Liver (tissue), 9 donors: ENCODE data around the gene OR4E2. TPM values are rescaled to one million over a fixed set of nuclear protein-coding genes. Genes with fewer than 3 reads are reported as not detected.

Experiments
- DNase-seq: peaks from one replicate; pipeline ENCODE4 v3.0.0-alpha.2; 2017; ENCODE audit warnings: low spot score
- H3K27ac ChIP-seq, 2 donors: one replicate each; pipeline ENCODE4 v1.7.0; 2013; ENCODE audit warnings: inconsistent platforms in 2 of 2, low read length in 2 of 2, control low read depth in 1 of 2, low read depth in 1 of 2, mild to moderate bottlenecking in 1 of 2
- H3K27me3 ChIP-seq, 4 donors: one replicate each; pipeline versions ENCODE4 v1.6.1 to v1.7.0; 2013; ENCODE audit warnings: low read length in 3 of 4, inconsistent platforms in 1 of 4, mild to moderate bottlenecking in 1 of 4, moderate library complexity in 1 of 4; ENCODE audit not compliant: control insufficient read depth in 4 of 4, insufficient read depth in 4 of 4
- H3K36me3 ChIP-seq, 4 donors: one replicate each; pipeline versions ENCODE4 v1.6.1 to v1.7.0; 2013; ENCODE audit warnings: low read length in 3 of 4, mild to moderate bottlenecking in 3 of 4, low read depth in 1 of 4, moderate library complexity in 1 of 4; ENCODE audit not compliant: control insufficient read depth in 4 of 4, insufficient read depth in 3 of 4
- H3K4me1 ChIP-seq, 4 donors: one replicate each; pipeline versions ENCODE4 v1.6.1 to v1.7.0; 2013; ENCODE audit warnings: low read length in 3 of 4, mild to moderate bottlenecking in 3 of 4, moderate library complexity in 1 of 4; ENCODE audit not compliant: control insufficient read depth in 4 of 4, insufficient read depth in 4 of 4
- H3K4me3 ChIP-seq, 3 donors: one replicate each; pipeline versions ENCODE4 v1.6.1 to v1.7.0; 2013; ENCODE audit warnings: low read length in 3 of 3, control low read depth in 1 of 3, low read depth in 1 of 3, mild to moderate bottlenecking in 1 of 3
- H3K9ac ChIP-seq, 2 donors: one replicate each; pipeline ENCODE4 v1.7.0; 2013; ENCODE audit warnings: low read length in 2 of 2, mild to moderate bottlenecking in 2 of 2, moderate library complexity in 2 of 2, control low read depth in 1 of 2, low read depth in 1 of 2
- H3K9me3 ChIP-seq, 4 donors: one replicate each; pipeline versions ENCODE4 v1.6.1 to v1.7.0; 2013; ENCODE audit warnings: low read length in 3 of 4; ENCODE audit not compliant: control insufficient read depth in 4 of 4
- ATF3 ChIP-seq: IDR thresholded peaks from 2 replicates; pipeline ENCODE4 v1.6.1; 2016; ENCODE audit warnings: antibody characterized with exemption
- EGR1 ChIP-seq, 2 donors: IDR thresholded peaks; 2 replicates each; pipeline ENCODE4 v1.6.1; 2016 to 2018; ENCODE audit warnings: antibody characterized with exemption in 2 of 2, low read depth in 2 of 2
- FOXA1 ChIP-seq: IDR thresholded peaks from 2 replicates; pipeline ENCODE4 v1.6.1; 2016; ENCODE audit warnings: antibody characterized with exemption
- FOXA2 ChIP-seq: IDR thresholded peaks from 2 replicates; pipeline ENCODE4 v1.6.1; 2016; ENCODE audit warnings: antibody characterized with exemption
- HNF4G ChIP-seq: IDR thresholded peaks from 2 replicates; pipeline ENCODE4 v1.6.1; 2016; ENCODE audit warnings: antibody characterized with exemption
- NR2F2 ChIP-seq: IDR thresholded peaks from 2 replicates; pipeline ENCODE4 v1.6.1; 2016; ENCODE audit warnings: antibody characterized with exemption
- RAD21 ChIP-seq, 2 donors: IDR thresholded peaks; 2 replicates each; pipeline ENCODE4 v1.6.1; 2016; ENCODE audit warnings: antibody characterized with exemption in 2 of 2, mild to moderate bottlenecking in 2 of 2
- REST ChIP-seq: IDR thresholded peaks from 2 replicates; pipeline ENCODE4 v1.6.1; 2016; ENCODE audit warnings: antibody characterized with exemption, mild to moderate bottlenecking
- SP1 ChIP-seq: IDR thresholded peaks from 2 replicates; pipeline ENCODE4 v1.6.1; 2018; ENCODE audit warnings: antibody characterized with exemption, mild to moderate bottlenecking
- YY1 ChIP-seq: IDR thresholded peaks from 2 replicates; pipeline ENCODE4 v1.6.1; 2016; ENCODE audit warnings: antibody characterized with exemption, mild to moderate bottlenecking
- WGBS: extraction: QIAGEN DNeasy Blood & Tissue Kit; methylation state at CpG from one replicate; pipeline ENCODE4 v1.1.7; 2013; 5-methylcytosine and 5-hydroxymethylcytosine counted together
- polyA plus RNA-seq, 2 donors: library from polyadenylated mRNA; stranded (reverse) in 1 of 2; unstranded in 1 of 2; fragments of 200-250 nt in 1 of 2; fragments of >200 nt in 1 of 2; fragmentation: Nextera tagmentation in 1 of 2; extraction: Ambion mirVana in 1 of 2; gene quantifications; one replicate each; pipeline versions ENCODE4 v1.2.1 to v1.2.3, GENCODE V29; 2013 to 2015
- total RNA-seq, 2 donors: library from RNA; depleted of rRNA; stranded (reverse); fragments of >200 nt; gene quantifications; one replicate each; pipeline ENCODE4 v1.2.3, GENCODE V29; 2014
- TF ChIP-seq, protein P1 (sequence below): fragments of 150-350 bp; IDR thresholded peaks from 2 replicates; pipeline ENCODE4 v1.5.1; 2017; ENCODE audit warnings: improper control_type of control experiment, low read depth, low read length; ENCODE audit not compliant: missing input control
- TF ChIP-seq, protein P2 (sequence below): IDR thresholded peaks from 2 replicates; pipeline ENCODE4 v1.6.1; 2016; ENCODE audit warnings: antibody characterized with exemption
- donor health status: healthy.
- donor health status: healthy.
- donor health status: healthy.
- donor health status: healthy.
- donor health status: healthy.

OR4E2 gene
- total and polyA plus RNA-seq, 4 donors = not detected

DNA sequence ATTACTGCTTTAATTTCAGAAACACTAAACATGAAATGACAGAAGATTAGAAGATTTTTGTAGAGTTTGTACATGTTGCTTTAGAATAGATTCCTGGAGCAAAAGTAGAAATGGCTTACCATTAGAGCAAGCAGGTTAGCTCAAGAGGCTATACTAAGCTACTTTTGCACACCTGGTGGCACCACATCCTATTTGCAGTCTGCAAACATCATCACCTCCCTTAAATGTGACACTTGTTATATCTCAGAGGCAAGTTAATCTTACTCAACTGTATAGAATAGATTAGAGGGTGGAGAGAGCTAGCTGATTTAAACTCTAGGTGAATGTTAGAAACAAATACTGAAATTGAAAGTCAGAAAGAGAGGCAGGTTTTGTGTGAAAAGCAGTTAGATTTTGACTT, 50.7 kb downstream of the OR4E2 start:
- H3K9me3 ChIP-seq = peaks cover 4 to 6% (median 6%) of the 10 kb centered on the region in 4 donors
- H3K27me3 ChIP-seq = no peaks in the 10 kb centered on the region
- H3K36me3 ChIP-seq = no peaks in the 10 kb centered on the region
- H3K4me3 ChIP-seq = no peak overlapping the region
- TF ChIP-seq EGR1 (IDR thresholded peaks at IDR 0.05; ENCODE audit: low read depth in 2 of 2) = no peak
- TF ChIP-seq FOXA2 = no peak
- no peak overlapping the region for H3K27ac ChIP-seq
- H3K9ac ChIP-seq = no peak overlapping the region
- no peak for DNase-seq
- no peaks in the 10 kb centered on the region for H3K4me1 ChIP-seq

- WGBS = 33% methylated on average over 3 of the region's 3 CpGs
- Histone ChIP-seq H3K4me1 (no peaks in the 10 kb centered on the region), H3K36me3 (no peaks in the 10 kb centered on the region), H3K27ac (no peak overlapping the region), H3K27me3 (peaks cover 0 to 3% (median 0%) of the 10 kb centered on the region in 4 donors), H3K4me3 (no peak overlapping the region), H3K9ac (no peak overlapping the region), H3K9me3 (peaks cover 4 to 6% (median 6%) of the 10 kb centered on the region in 4 donors)
- TF ChIP-seq, protein P1, sequence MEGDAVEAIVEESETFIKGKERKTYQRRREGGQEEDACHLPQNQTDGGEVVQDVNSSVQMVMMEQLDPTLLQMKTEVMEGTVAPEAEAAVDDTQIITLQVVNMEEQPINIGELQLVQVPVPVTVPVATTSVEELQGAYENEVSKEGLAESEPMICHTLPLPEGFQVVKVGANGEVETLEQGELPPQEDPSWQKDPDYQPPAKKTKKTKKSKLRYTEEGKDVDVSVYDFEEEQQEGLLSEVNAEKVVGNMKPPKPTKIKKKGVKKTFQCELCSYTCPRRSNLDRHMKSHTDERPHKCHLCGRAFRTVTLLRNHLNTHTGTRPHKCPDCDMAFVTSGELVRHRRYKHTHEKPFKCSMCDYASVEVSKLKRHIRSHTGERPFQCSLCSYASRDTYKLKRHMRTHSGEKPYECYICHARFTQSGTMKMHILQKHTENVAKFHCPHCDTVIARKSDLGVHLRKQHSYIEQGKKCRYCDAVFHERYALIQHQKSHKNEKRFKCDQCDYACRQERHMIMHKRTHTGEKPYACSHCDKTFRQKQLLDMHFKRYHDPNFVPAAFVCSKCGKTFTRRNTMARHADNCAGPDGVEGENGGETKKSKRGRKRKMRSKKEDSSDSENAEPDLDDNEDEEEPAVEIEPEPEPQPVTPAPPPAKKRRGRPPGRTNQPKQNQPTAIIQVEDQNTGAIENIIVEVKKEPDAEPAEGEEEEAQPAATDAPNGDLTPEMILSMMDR = peak; percentile 76
- TF ChIP-seq FOXA2 (peak; percentile 40), FOXA1 (no peak), RAD21 (IDR thresholded peaks at IDR 0.05) (peak; percentile 33 to 53), REST (no peak)
- DNase-seq = no peak
Measured at GRCh38 chr14:21711360-21711961, 57.8 kb downstream of the OR4E2 start.

DNA sequence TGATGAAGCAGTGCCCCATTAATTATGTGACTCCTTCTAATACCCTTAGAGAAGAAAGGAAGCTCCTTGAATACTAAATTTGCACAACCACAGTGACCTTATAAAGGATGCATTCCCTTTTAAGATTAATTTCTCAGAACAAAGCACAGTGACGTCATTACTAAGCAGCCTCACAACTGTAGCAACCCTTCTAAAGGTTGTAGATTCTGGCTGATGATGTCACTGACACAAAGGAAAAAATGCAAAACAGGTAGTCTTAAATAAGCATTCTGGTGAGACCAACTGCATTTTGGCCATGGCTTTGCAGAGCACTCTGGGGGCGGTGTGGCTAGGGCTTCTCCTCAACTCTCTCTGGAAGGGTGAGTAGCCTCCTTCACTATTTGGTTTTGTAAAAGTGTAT, 58.4 kb downstream of the OR4E2 start:
- no peaks in the 10 kb centered on the region for H3K36me3 ChIP-seq
- DNase-seq = no peak
- H3K4me3 ChIP-seq = no peak overlapping the region
- no peak overlapping the region for H3K9ac ChIP-seq
- H3K27me3 ChIP-seq = peaks cover 0 to 3% (median 0%) of the 10 kb centered on the region in 4 donors
- H3K27ac ChIP-seq = no peak overlapping the region
- peaks cover 0 to 3% (median 2%) of the 10 kb centered on the region in 4 donors for H3K9me3 ChIP-seq
- no peaks in the 10 kb centered on the region for H3K4me1 ChIP-seq
- TF ChIP-seq ATF3 (no peak), YY1 (no peak), EGR1 (IDR thresholded peaks at IDR 0.05; ENCODE audit: low read depth in 2 of 2) (no peak), RAD21 (IDR thresholded peaks at IDR 0.05) (no peak), HNF4G (no peak), SP1 (no peak), NR2F2 (no peak)
- TF ChIP-seq, protein P2, sequence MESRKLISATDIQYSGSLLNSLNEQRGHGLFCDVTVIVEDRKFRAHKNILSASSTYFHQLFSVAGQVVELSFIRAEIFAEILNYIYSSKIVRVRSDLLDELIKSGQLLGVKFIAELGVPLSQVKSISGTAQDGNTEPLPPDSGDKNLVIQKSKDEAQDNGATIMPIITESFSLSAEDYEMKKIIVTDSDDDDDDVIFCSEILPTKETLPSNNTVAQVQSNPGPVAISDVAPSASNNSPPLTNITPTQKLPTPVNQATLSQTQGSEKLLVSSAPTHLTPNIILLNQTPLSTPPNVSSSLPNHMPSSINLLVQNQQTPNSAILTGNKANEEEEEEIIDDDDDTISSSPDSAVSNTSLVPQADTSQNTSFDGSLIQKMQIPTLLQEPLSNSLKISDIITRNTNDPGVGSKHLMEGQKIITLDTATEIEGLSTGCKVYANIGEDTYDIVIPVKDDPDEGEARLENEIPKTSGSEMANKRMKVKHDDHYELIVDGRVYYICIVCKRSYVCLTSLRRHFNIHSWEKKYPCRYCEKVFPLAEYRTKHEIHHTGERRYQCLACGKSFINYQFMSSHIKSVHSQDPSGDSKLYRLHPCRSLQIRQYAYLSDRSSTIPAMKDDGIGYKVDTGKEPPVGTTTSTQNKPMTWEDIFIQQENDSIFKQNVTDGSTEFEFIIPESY = no peak
- 76% methylated on average over 2 of the region's 2 CpGs for WGBS
